Measurements from ENCODE around the gene TMEM44.

DNA sequence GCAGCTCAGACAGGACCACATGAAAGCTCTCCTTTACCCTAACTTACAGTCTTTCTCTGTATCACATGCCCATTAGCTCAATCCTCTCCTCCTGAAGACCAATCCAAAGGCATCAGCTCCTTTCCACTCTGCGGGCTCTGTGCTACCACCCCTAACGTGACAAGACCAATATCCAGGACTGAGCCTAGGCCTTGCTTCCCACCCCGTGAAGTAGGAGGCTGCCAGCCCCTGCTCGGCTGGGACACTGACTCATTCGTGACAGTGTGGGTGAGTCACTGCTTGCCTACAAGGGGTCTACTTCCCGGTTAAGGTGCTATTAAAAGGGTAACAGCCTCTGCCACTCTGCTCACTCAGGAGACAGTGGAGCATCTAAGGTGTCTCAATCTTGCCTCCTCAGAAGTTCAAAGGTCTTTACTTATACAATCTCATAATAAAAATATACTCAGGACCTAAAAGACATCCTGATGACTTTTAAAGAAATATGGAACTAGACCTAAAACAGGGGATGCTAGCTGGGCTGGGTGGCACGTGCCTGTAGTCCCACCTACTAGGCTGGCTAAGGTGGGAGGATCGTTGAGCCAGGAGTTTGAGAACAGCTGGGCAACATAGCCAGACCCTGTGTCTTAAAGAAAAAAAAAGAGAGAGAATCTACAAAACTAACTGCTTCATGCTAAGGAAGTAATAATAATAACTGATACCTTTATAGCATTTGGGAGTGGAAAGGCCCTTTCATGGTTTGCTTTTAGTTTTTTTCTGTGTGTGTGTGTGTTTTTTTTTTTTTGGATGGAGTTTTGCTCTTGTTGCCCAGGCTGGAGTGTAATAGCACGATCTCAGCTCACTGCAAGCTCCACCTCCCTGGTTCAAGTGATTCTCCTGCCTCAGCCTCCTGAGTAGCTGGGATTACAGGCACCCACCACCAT is 55.0 kb downstream of the TMEM44 start:
- TF ChIP-seq, protein P1, sequence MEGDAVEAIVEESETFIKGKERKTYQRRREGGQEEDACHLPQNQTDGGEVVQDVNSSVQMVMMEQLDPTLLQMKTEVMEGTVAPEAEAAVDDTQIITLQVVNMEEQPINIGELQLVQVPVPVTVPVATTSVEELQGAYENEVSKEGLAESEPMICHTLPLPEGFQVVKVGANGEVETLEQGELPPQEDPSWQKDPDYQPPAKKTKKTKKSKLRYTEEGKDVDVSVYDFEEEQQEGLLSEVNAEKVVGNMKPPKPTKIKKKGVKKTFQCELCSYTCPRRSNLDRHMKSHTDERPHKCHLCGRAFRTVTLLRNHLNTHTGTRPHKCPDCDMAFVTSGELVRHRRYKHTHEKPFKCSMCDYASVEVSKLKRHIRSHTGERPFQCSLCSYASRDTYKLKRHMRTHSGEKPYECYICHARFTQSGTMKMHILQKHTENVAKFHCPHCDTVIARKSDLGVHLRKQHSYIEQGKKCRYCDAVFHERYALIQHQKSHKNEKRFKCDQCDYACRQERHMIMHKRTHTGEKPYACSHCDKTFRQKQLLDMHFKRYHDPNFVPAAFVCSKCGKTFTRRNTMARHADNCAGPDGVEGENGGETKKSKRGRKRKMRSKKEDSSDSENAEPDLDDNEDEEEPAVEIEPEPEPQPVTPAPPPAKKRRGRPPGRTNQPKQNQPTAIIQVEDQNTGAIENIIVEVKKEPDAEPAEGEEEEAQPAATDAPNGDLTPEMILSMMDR (IDR thresholded peaks at IDR 0.05): no peak
- no peak for TF ChIP-seq TCF7L2 (IDR thresholded peaks at IDR 0.05; ENCODE audit: low read depth, low read length)
